ENCODE measurements around the gene DRD1. TPM values are rescaled to one million over a fixed set of nuclear protein-coding genes. Genes with fewer than 3 reads are reported as not detected.
"Not testable (repeated sequence)": the region's sequence is repeated elsewhere in the genome, so short reads cannot be mapped to it uniquely, and the experiment has no call there.

The DRD1 gene
- total RNA-seq, 2 donors from 2014 or later = 0.28 to 0.77 TPM

DNA sequence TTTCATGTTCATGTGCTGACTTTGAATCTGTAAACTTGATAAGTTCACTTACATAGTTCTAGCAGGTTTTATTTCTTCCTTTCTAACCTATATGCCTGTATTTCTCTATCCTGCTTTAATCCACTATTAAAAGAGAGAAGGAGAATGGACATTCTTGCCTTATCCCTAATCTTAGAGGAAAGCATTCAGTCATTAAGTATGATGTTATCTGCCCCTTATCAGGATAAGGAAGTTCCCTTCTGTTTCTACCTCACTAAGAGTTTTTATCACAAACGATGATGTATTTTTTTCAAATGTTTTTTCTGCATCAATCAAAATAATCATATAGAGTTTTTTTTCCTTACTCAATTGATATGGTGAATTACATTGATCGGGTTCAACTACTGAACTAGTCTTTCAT is 33.1 kb downstream of the DRD1 start:
- WGBS = 60% methylated on average over 2 of the region's 2 CpGs
- H3K36me3 ChIP-seq = no peaks in the 10 kb centered on the region
- TF ChIP-seq, protein P1, sequence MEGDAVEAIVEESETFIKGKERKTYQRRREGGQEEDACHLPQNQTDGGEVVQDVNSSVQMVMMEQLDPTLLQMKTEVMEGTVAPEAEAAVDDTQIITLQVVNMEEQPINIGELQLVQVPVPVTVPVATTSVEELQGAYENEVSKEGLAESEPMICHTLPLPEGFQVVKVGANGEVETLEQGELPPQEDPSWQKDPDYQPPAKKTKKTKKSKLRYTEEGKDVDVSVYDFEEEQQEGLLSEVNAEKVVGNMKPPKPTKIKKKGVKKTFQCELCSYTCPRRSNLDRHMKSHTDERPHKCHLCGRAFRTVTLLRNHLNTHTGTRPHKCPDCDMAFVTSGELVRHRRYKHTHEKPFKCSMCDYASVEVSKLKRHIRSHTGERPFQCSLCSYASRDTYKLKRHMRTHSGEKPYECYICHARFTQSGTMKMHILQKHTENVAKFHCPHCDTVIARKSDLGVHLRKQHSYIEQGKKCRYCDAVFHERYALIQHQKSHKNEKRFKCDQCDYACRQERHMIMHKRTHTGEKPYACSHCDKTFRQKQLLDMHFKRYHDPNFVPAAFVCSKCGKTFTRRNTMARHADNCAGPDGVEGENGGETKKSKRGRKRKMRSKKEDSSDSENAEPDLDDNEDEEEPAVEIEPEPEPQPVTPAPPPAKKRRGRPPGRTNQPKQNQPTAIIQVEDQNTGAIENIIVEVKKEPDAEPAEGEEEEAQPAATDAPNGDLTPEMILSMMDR (IDR thresholded peaks at IDR 0.05) = no peak
- no peak for TF ChIP-seq POLR2AphosphoS5 (IDR thresholded peaks at IDR 0.05)
- TF ChIP-seq POLR2A (IDR thresholded peaks at IDR 0.05) = no peak
- no peaks in the 10 kb centered on the region for H3K4me1 ChIP-seq (replicated peaks)
- DNase-seq (ENCODE audit: low spot score) = no peak
- no peaks in the 10 kb centered on the region for H3K9me3 ChIP-seq
- no peak overlapping the region for H3K27ac ChIP-seq
- H3K27me3 ChIP-seq (replicated peaks; ENCODE audit: insufficient read depth) = no peaks in the 10 kb centered on the region
- intact Hi-C loops (cut with DNase I) = no loop called here
- H3K4me3 ChIP-seq = no peak overlapping the region

GRCh38 chr5:175406300-175406699 is 37.7 kb downstream of the DRD1 start:
- H3K4me1 ChIP-seq (replicated peaks) = no peaks in the 10 kb centered on the region
- no peak for DNase-seq (ENCODE audit: low spot score)
- no peak overlapping the region for H3K4me3 ChIP-seq
- 85% methylated on average over 3 of the region's 3 CpGs for WGBS
- H3K36me3 ChIP-seq = no peaks in the 10 kb centered on the region
- H3K27me3 ChIP-seq (replicated peaks; ENCODE audit: insufficient read depth) = no peaks in the 10 kb centered on the region
- H3K9me3 ChIP-seq = no peaks in the 10 kb centered on the region
- TF ChIP-seq, protein P1 (IDR thresholded peaks at IDR 0.05) = no peak
- no peak for TF ChIP-seq POLR2A (IDR thresholded peaks at IDR 0.05)
- TF ChIP-seq POLR2AphosphoS5 (IDR thresholded peaks at IDR 0.05) = no peak
- intact Hi-C loops (cut with DNase I) = no loop called here
- H3K27ac ChIP-seq = no peak overlapping the region

GRCh38 chr5:175397590-175398297 is 46.2 kb downstream of the DRD1 start:
- WGBS = 62% methylated on average over 23 of the region's 28 CpGs
- not testable (repeated sequence) for H3K4me1 ChIP-seq (replicated peaks); DNase-seq (ENCODE audit: low spot score)

GRCh38 chr5:175395430-175395829 is 48.6 kb downstream of the DRD1 start:
- 95% methylated on average over 4 of the region's 4 CpGs for WGBS
- DNase-seq (ENCODE audit: low spot score); H3K36me3 ChIP-seq; H3K4me1 ChIP-seq (replicated peaks); H3K9me3 ChIP-seq; H3K4me3 ChIP-seq; H3K27me3 ChIP-seq (replicated peaks; ENCODE audit: insufficient read depth); intact Hi-C loops (cut with DNase I); H3K27ac ChIP-seq: not testable (repeated sequence)

More at GRCh38 chr5:175397590-175398297, 46.2 kb downstream of the DRD1 start:
- H3K36me3 ChIP-seq; H3K9me3 ChIP-seq; intact Hi-C loops (cut with DNase I); H3K27me3 ChIP-seq (replicated peaks; ENCODE audit: insufficient read depth); H3K27ac ChIP-seq; H3K4me3 ChIP-seq: not testable (repeated sequence)

DNA sequence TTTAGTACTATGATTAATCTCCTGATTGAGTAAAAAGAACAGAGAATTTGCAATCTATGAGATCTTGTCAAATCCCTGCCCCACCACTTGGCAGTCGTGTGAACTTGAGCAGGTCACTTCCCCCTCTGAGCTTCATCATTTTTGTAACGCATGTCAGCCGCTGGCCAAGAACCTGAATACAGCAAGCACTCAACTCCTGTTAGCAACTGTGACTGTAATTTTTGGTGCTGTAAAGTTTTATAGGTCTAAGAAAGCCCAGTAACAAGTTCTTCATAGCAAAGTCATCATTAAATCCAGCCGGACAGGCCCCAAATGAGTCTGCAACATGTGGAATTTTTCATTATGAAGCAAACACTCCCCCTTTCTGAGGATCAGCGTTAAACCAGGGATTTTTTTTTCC is 49.4 kb downstream of the DRD1 start:
- H3K4me1 ChIP-seq (replicated peaks) = no peaks in the 10 kb centered on the region
- intact Hi-C loops (cut with DNase I) = no loop called here

More for the DNA sequence above, 49.4 kb downstream of the DRD1 start:
- Histone ChIP-seq H3K4me3 (no peak overlapping the region), H3K27ac (no peak overlapping the region), H3K27me3 (replicated peaks; ENCODE audit: insufficient read depth) (no peaks in the 10 kb centered on the region), H3K36me3 (no peaks in the 10 kb centered on the region), H3K9me3 (no peaks in the 10 kb centered on the region)
- TF ChIP-seq, protein P1 (IDR thresholded peaks at IDR 0.05) = no peak
- TF ChIP-seq POLR2A (IDR thresholded peaks at IDR 0.05) (no peak), POLR2AphosphoS5 (IDR thresholded peaks at IDR 0.05) (no peak)
- DNase-seq (ENCODE audit: low spot score) = no peak
- 41% methylated on average over 5 of the region's 5 CpGs for WGBS
